HepG2 (cell line): Measurements from ENCODE around the gene NFE2L3.
"Not testable (repeated sequence)": the region's sequence is repeated elsewhere in the genome, so short reads cannot be mapped to it uniquely, and the experiment has no call there.

ENCODE experiments used
- CBX1 ChIP-seq: IDR thresholded peaks from one replicate; pipeline ENCODE4 v1.6.1; 2016; ENCODE audit warnings: antibody characterized with exemption, low read depth
- DMAP1 ChIP-seq: IDR thresholded peaks from 2 replicates; pipeline ENCODE4 v1.6.1; 2016
- HCFC1 ChIP-seq: fragments of 150-350 bp; IDR thresholded peaks from 2 replicates; pipeline ENCODE4 v1.6.1; 2014; ENCODE audit warnings: low read depth, low read length
- MZF1 ChIP-seq: sonication (generic); formaldehyde crosslinking; IDR thresholded peaks from 2 replicates; pipeline ENCODE4 v1.8.1; 2023; ENCODE audit warnings: mild to moderate bottlenecking, missing genetic modification reagents, borderline replicate concordance
- POLR2A ChIP-seq, 2 experiments: IDR thresholded peaks; 2 replicates each; pipeline ENCODE4 v1.6.1; 2011; ENCODE audit warnings: low read depth in 2 of 2, low read length in 2 of 2, mild to moderate bottlenecking in 1 of 2, moderate library complexity in 1 of 2; ENCODE audit not compliant: insufficient read depth in 1 of 2
- TBL1XR1 ChIP-seq: fragments of 150-350 bp; IDR thresholded peaks from 2 replicates; pipeline ENCODE4 v1.6.1; 2014; ENCODE audit warnings: borderline replicate concordance, low read length; ENCODE audit not compliant: partially characterized antibody
- ZNF121 ChIP-seq: sonication (generic); formaldehyde crosslinking; IDR thresholded peaks from 2 replicates; pipeline ENCODE4 v1.5.0; 2020; ENCODE audit warnings: mild to moderate bottlenecking, missing genetic modification reagents
- ZNF614 ChIP-seq: IDR thresholded peaks from 2 replicates; pipeline ENCODE4 v1.6.1; 2018; ENCODE audit warnings: missing biosample characterization, missing genetic modification reagents, inconsistent platforms, borderline replicate concordance
- TF ChIP-seq, protein P1 (sequence below): sonication (generic); formaldehyde crosslinking; IDR thresholded peaks from 2 replicates; pipeline ENCODE4 v1.5.0; 2020; ENCODE audit warnings: mild to moderate bottlenecking, missing genetic modification reagents, moderate library complexity
- TF ChIP-seq, protein P2 (sequence below): sonication (generic); formaldehyde crosslinking; IDR thresholded peaks from one replicate; pipeline ENCODE4 v1.5.1; 2020; ENCODE audit warnings: mild to moderate bottlenecking, missing genetic modification reagents; ENCODE audit errors: not compliant biosample characterization
- TF ChIP-seq, protein P3 (sequence below): sonication (generic); formaldehyde crosslinking; IDR thresholded peaks from 2 replicates; pipeline ENCODE4 v1.4.0; 2020; ENCODE audit warnings: missing genetic modification reagents, borderline replicate concordance
- TF ChIP-seq, protein P4 (sequence below): sonication (generic); formaldehyde crosslinking; IDR thresholded peaks from 2 replicates; pipeline ENCODE4 v1.4.0; 2020; ENCODE audit warnings: missing genetic modification reagents

DNA sequence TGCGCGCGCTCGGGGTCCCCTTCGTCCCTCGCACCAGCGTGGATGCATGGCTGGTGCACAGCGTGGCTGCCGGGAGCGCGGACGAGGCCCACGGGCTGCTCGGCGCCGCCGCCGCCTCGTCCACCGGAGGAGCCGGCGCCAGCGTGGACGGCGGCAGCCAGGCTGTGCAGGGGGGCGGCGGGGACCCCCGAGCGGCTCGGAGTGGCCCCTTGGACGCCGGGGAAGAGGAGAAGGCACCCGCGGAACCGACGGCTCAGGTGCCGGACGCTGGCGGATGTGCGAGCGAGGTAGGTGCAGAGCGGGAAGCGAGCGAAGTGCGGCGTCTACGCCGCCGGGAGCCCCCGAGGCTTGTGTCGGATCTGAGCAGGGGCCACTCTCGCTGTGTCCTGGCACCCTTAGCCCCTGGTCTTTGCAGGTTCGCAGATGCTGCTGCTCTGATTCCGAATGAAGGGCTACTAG is 813 bp downstream of the NFE2L3 start:
- TF ChIP-seq, protein P1, sequence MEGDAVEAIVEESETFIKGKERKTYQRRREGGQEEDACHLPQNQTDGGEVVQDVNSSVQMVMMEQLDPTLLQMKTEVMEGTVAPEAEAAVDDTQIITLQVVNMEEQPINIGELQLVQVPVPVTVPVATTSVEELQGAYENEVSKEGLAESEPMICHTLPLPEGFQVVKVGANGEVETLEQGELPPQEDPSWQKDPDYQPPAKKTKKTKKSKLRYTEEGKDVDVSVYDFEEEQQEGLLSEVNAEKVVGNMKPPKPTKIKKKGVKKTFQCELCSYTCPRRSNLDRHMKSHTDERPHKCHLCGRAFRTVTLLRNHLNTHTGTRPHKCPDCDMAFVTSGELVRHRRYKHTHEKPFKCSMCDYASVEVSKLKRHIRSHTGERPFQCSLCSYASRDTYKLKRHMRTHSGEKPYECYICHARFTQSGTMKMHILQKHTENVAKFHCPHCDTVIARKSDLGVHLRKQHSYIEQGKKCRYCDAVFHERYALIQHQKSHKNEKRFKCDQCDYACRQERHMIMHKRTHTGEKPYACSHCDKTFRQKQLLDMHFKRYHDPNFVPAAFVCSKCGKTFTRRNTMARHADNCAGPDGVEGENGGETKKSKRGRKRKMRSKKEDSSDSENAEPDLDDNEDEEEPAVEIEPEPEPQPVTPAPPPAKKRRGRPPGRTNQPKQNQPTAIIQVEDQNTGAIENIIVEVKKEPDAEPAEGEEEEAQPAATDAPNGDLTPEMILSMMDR = not testable (repeated sequence)
- TF ChIP-seq ZNF614 (CRISPR knock-in tag); MZF1 (CRISPR knock-in tag); CBX1; TBL1XR1; DMAP1 (CRISPR knock-in tag); ZNF121 (CRISPR knock-in tag); POLR2A (IDR thresholded peaks at IDR 0.05; ENCODE audit: insufficient read depth in 1 of 2, low read depth in 2 of 2, low read length in 2 of 2); HCFC1: not testable (repeated sequence)
- TF ChIP-seq, protein P2, sequence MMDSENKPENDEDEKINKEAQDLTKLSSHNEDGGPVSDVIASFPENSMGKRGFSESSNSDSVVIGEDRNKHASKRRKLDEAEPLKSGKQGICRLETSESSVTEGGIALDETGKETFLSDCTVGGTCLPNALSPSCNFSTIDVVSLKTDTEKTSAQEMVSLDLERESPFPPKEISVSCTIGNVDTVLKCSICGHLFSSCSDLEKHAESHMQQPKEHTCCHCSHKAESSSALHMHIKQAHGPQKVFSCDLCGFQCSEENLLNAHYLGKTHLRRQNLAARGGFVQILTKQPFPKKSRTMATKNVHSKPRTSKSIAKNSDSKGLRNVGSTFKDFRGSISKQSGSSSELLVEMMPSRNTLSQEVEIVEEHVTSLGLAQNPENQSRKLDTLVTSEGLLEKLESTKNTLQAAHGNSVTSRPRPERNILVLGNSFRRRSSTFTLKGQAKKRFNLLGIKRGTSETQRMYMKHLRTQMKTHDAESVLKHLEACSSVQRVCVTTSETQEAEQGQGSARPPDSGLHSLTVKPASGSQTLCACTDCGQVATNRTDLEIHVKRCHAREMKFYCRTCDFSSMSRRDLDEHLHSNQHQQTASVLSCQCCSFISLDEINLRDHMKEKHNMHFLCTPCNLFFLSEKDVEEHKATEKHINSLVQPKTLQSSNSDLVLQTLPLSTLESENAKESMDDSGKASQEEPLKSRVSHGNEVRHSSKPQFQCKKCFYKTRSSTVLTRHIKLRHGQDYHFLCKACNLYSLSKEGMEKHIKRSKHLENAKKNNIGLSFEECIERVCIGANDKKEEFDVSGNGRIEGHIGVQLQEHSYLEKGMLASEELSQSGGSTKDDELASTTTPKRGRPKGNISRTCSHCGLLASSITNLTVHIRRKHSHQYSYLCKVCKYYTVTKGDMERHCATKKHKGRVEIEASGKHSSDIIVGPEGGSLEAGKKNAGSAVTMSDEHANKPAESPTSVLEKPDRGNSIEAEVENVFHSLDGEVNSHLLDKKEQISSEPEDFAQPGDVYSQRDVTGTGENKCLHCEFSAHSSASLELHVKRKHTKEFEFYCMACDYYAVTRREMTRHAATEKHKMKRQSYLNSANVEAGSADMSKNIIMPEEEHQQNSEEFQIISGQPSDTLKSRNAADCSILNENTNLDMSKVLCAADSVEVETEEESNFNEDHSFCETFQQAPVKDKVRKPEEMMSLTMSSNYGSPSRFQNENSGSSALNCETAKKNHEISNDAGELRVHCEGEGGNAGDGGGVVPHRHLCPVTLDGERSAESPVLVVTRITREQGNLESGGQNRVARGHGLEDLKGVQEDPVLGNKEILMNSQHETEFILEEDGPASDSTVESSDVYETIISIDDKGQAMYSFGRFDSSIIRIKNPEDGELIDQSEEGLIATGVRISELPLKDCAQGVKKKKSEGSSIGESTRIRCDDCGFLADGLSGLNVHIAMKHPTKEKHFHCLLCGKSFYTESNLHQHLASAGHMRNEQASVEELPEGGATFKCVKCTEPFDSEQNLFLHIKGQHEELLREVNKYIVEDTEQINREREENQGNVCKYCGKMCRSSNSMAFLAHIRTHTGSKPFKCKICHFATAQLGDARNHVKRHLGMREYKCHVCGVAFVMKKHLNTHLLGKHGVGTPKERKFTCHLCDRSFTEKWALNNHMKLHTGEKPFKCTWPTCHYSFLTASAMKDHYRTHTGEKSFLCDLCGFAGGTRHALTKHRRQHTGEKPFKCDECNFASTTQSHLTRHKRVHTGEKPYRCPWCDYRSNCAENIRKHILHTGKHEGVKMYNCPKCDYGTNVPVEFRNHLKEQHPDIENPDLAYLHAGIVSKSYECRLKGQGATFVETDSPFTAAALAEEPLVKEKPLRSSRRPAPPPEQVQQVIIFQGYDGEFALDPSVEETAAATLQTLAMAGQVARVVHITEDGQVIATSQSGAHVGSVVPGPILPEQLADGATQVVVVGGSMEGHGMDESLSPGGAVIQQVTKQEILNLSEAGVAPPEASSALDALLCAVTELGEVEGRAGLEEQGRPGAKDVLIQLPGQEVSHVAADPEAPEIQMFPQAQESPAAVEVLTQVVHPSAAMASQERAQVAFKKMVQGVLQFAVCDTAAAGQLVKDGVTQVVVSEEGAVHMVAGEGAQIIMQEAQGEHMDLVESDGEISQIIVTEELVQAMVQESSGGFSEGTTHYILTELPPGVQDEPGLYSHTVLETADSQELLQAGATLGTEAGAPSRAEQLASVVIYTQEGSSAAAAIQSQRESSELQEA = not testable (repeated sequence)
- TF ChIP-seq, protein P3, sequence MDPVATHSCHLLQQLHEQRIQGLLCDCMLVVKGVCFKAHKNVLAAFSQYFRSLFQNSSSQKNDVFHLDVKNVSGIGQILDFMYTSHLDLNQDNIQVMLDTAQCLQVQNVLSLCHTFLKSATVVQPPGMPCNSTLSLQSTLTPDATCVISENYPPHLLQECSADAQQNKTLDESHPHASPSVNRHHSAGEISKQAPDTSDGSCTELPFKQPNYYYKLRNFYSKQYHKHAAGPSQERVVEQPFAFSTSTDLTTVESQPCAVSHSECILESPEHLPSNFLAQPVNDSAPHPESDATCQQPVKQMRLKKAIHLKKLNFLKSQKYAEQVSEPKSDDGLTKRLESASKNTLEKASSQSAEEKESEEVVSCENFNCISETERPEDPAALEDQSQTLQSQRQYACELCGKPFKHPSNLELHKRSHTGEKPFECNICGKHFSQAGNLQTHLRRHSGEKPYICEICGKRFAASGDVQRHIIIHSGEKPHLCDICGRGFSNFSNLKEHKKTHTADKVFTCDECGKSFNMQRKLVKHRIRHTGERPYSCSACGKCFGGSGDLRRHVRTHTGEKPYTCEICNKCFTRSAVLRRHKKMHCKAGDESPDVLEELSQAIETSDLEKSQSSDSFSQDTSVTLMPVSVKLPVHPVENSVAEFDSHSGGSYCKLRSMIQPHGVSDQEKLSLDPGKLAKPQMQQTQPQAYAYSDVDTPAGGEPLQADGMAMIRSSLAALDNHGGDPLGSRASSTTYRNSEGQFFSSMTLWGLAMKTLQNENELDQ (CRISPR knock-in tag) = not testable (repeated sequence)
- TF ChIP-seq, protein P4, sequence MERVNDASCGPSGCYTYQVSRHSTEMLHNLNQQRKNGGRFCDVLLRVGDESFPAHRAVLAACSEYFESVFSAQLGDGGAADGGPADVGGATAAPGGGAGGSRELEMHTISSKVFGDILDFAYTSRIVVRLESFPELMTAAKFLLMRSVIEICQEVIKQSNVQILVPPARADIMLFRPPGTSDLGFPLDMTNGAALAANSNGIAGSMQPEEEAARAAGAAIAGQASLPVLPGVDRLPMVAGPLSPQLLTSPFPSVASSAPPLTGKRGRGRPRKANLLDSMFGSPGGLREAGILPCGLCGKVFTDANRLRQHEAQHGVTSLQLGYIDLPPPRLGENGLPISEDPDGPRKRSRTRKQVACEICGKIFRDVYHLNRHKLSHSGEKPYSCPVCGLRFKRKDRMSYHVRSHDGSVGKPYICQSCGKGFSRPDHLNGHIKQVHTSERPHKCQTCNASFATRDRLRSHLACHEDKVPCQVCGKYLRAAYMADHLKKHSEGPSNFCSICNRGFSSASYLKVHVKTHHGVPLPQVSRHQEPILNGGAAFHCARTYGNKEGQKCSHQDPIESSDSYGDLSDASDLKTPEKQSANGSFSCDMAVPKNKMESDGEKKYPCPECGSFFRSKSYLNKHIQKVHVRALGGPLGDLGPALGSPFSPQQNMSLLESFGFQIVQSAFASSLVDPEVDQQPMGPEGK (CRISPR knock-in tag) = not testable (repeated sequence)
